GM19452 (cell line): ENCODE measurements around the gene PLEKHN1.
"Not testable (repeated sequence)": the region's sequence is repeated elsewhere in the genome, so short reads cannot be mapped to it uniquely, and the experiment has no call there.

Experiments
- ATAC-seq: cut with Tn5 transposase; IDR thresholded peaks from one replicate; pipeline ENCODE4 v1.9.1; 2021; ENCODE audit not compliant: unreplicated experiment

Gene PLEKHN1

DNA sequence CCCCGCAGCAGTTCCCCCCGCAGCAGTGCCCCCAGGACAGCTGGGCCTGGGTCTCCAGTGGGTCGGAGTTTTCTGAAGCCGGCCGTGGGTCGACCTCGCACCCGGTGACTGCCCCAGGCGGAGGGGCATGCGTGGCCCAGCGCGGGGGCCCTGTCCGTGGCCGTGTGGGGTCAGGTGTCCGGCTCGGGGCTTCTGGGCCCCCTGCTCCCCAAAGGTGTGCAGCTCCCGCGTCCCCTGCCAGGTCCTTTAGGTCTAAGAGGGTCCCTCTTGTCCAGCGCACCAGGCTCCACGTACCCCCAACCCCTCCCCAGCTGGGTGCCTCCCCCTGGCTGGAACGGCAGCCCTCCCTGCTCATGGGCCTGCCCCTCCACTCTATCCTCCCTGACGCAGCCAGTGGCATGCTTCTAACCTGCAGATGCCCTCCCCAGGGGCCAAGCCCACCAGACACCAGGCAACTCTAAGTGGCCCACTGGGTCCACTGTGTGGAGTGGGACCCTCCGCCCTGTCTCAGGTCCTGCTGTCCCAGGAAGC is 39.6 kb downstream of the PLEKHN1 start:
- ATAC-seq, result no peak

DNA sequence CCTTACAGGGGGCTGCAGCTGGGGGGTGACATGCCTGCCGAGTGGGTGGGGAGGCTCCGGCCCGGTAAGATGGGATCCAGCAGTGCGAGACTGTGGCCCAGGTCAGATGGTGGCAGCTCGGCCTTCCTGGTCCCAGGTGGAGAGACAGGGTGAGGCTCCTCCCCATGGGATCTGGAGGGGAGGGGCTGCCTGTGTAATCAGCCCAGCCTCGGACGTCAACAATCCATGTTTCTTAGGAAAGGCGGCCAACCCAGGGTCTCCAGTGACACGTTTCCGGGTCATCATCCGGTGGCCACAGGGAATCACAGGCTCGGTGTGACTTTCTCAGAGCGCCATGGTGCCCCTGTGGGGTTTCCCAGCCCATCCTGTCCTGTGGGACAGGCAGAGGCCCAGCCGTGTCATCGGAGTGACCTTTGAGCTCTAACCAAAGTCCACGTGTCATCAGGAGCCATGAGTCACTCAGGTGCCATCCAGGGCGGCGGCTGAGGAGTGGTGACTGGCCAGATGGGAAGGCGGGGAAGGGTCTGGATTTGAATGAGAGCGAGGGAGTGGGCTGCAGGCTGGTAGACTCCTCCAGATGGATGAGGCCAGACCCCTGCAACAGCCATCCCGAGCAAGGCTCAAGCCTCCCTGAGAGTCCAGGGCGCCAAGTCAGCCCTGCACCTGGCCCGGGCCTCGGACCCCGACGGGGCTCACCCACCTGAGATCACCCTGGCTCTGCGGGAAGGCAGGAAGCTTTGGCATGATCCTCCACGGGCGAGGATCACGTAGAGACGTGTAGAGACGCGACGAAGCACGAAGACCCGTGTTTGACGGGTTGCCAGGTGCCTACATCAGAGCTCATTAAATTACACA is 40.2 kb downstream of the PLEKHN1 start:
- no peak for ATAC-seq

GRCh38 chr1:1010131-1010530 is 43.8 kb downstream of the PLEKHN1 start:
- ATAC-seq, result not testable (repeated sequence)

GRCh38 chr1:1011396-1011949 is 45.2 kb downstream of the PLEKHN1 start:
- no peak for ATAC-seq

DNA sequence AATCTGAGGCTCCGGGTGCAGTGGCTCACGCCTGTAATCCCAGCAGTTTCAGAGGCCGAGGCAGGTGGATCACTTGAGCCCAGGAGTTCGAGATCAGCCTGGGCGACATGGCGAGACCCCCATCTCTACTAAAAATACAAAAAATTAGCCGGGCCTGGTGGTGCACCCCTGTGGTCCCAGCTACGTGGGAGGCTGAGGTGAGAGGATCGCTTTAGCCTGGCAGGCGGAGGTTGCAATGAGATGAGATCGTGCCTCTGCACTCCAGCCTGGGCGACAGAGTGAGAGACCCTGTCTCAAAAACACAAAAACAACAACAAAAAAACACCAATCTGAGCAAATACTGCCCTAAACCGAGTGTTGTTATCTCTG is 46.4 kb downstream of the PLEKHN1 start:
- not testable (repeated sequence) for ATAC-seq

DNA sequence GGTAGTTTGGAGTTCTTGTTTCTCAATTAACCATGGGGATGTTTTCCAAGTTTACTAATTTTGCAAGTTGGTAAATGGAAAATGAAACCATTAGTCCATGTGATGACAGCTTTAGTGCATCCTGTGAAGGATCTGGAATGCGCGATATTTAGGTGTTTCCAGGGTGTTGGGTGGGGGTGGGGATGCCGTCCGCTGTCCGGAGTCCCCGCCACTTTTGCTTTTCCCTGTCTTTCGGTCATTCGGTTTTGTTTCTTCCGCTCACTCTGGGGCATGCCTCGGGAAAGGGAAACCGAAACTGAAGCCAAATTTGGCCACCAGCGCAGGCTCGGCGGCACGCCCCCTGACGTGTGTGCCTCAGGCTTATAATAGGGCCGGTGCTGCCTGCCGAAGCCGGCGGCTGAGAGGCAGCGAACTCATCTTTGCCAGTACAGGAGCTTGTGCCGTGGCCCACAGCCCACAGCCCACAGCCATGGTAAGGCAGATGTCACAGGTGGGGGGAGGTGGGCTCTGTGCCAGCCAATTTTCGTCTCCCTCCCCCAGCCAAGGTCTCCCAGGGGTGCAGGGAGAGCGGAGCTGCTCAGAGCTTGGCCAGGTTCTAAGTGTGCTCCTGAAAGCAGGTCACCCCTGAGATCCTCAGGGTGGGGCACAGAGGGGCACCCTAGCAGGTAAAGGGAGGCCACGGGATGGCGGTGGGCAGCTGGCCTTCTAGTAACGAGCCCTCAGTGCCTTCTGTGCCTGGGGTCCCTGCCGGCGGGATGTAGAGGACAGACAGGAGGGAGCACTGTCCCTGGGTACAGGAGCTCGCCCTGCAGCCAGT is 47.0 kb downstream of the PLEKHN1 start, which contains the start of gene ISG15:
Gene ISG15 (plus strand): TSS at position 393 of the 817 bp plus-strand sequence. CDS start 77 bp downstream, at position 470.
- peak; percentile 80 for ATAC-seq

GRCh38 chr1:1013922-1014648 is 47.8 kb downstream of the PLEKHN1 start:
- no peak for ATAC-seq

DNA sequence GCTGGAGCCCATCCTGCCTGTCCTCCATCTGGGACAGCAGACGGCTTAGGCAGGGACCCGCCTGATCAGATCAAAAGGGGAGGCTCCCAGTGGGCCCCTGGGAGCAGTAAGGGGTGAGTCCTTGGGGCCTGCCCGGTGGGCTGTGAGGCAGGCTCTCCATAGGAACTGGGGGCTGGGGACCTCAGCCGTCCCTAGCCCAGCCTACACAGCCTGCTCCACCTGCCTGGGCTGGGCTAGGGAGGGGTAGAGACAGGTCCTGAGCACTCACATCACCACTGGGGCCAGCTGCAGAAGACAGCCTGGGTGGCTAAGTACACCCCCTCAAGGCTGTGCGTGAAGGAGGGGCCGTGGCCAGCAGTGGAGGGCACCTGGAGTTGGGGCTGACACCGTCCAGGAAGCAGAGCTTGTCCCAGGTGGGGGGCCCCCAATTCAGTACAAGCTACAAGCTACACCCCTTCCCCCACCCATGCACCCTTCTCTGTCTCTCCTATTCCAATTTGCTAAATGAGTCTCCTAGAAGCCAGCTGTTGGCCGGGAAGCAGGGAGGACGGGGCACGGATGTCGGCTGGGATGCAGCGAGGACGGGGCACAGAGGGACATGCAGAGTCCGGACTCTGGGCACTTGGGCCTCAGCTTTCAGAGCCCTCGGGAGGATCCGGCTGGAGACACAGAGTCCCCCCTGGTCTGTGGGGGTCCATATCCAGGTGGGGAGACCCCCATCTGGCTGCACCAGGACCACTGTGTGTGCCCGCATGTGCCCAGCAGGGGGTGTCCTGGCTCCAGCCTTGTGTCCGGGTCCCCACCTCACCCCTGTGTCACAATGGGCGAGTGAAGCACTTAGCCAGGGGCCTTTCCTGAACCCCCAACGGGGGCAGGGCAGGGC is 48.8 kb downstream of the PLEKHN1 start:
- ATAC-seq, result no peak

DNA sequence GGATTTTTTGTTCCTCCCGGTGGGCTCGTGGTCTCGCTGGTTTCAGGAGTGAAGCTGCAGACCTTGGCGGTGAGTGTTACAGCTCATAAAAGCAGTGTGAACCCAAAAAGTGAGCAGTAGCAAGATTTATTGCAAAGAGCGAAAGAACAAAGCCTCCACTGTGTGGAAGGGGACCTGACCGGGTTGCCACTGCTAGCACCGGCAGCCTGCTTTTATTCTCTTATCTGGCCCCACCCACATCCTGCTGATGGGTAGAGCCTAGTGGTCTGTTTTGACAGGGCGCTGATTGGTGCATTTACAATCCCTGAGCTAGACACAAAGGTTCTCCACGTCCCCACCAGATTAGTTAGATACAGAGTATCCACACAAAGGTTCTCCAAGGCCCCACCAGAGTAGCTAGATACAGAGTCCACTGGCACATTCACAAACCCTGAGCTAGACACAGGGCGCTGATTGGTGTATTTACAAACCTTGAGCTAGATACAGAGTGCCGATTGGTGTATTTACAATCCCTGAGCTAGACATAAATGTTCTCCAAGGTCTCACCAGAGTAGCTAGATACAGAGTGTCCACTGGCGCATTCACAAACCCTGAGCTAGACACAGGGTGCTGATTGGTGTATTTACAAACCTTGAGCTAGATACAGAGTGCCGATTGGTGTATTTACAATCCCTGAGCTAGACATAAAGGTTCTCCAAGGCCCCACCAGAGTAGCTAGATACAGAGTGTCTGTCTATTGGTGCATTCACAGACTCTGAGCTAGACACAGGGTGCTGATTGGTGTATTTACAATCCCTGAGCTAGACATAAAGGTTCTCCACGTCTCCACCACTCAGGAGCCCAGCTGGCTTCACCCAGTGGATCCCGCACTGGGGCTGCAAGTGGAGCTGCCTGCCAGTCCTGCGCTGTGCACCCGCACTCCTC is 51.4 kb downstream of the PLEKHN1 start:
- not testable (repeated sequence) for ATAC-seq

DNA sequence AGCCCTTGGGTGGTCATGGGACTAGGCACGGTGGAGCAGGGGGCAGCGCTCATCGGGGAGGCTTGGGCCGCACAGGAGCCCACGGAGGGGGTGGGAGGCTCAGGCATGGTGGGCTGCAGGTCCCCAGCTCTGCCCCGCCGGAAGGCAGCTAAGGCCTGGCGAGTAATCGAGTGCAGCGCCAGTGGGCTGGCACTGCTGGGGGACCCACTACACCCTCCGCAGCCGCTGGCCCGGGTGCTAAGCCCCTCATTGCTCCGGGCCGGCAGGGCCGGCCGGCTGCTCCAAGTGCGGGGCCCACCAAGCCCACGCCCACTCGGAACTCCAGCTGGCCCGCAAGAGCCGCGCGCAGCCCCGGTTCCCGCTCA is 52.0 kb downstream of the PLEKHN1 start:
- not testable (repeated sequence) for ATAC-seq

GRCh38 chr1:1019122-1019999 is 53.1 kb downstream of the PLEKHN1 start:
- peak; percentile 56 for ATAC-seq

GRCh38 chr1:1020000-1020404 is 53.7 kb downstream of the PLEKHN1 start, which contains the start of gene AGRN:
AGRN (plus strand) TSS chr1:1020120; CDS start chr1:1020173, 53 bp downstream.
- ATAC-seq, result peak; percentile 23

DNA sequence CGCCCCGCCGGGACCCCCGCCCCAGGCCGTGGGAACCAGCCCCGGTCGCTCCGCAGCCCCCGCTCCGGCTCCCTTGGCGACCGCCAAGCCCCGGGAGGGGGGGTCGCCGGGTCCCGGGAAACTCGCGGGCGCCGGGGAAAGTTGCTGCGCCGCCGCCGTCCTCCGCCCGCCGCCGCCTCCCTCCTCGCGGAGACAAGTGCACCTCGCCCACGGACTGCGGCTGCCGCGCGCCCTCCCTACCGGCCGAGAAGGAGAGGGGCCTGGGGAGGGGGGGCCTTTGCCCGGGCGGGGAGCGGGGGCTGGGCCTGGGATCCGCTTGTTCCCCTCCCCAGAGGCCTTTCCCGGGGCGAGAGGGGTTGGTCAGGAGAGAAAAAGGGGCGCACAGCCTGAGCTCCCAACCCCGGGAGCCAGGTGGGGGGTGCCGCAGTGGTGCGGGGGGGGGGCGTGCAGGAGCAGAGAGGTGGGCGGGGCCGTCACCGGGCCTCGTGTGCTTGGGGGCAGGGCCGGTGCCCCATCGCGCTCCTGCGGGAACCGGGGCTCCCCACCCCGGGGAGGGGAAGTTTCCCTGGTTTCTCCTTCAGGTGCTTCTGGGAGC is 54.2 kb downstream of the PLEKHN1 start:
- ATAC-seq, result peak; percentile 13

GRCh38 chr1:1021010-1021919 is 55.0 kb downstream of the PLEKHN1 start:
- ATAC-seq, result no peak

DNA sequence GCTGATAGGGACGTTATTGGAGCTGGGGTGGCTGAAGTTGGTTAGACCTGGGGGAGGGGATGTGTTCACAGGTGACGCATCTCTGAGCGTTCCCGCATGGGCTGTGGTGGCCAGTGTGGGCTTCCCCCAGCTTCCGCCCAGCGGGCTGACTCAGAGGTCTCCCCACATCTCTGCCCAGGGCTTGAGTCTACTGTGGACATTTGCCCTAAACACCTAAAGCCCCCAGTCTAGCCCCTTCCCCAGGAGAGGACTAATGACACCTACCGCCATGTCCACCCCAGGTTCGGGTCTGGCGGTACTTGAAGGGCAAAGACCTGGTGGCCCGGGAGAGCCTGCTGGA is 55.6 kb downstream of the PLEKHN1 start:
- no peak for ATAC-seq

- ATAC-seq, result no peak
These were observed 56.2 kb downstream of the PLEKHN1 start for GRCh38 chr1:1022302-1023009.
